A549 treated with ZK216348 at 1 μM for 4 hours (cell line): Measurements from ENCODE around the gene SH3BP5. TPM values are rescaled to one million over a fixed set of nuclear protein-coding genes. Genes with fewer than 3 reads are reported as not detected.

ENCODE experiments used
- total RNA-seq: library from RNA; stranded (reverse); fragments of 200-300 nt; extraction: Qiagen RNA extraction; gene quantifications from 5 replicates; pipeline ENCODE4 v1.2.3, GENCODE V29; 2022; ENCODE audit warnings: low read depth

The SH3BP5 gene, protein sequence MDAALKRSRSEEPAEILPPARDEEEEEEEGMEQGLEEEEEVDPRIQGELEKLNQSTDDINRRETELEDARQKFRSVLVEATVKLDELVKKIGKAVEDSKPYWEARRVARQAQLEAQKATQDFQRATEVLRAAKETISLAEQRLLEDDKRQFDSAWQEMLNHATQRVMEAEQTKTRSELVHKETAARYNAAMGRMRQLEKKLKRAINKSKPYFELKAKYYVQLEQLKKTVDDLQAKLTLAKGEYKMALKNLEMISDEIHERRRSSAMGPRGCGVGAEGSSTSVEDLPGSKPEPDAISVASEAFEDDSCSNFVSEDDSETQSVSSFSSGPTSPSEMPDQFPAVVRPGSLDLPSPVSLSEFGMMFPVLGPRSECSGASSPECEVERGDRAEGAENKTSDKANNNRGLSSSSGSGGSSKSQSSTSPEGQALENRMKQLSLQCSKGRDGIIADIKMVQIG
- total RNA-seq, result 18.4 to 19.5 TPM (median 18.6 TPM) in 5 replicates

DNA sequence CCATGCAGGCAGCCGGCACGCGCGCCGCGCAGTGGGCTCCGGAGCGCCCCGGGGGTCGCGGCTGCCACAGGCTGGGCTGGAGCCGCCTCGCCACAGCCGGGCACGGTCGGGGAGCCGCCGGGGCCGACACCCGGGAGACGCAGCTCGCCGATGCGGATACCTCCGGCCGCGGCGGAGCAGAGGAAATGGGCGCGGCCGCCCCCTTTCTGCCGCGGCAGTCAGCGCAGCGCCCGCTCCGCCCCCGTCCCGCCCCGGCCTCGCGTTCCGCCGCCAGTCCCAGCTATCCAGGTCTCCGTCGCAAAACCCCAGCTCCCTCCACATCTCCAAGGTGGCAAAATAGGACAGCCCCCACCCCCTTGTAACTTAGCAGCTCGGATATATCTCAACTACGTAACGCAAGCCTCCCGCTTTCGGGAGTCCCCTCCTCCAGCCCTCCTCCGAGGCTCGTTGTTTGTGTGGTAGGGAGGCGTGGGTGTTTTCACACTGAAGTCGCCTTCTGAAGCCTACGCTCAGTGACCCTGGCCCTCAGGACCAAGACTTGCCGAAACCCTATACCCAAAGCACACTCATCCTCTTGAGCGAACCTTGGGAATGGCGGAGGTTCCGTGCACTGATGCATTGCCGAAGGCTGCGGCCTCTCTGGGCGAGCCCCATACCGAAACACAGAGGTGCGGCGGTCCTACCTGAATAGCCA lies at the start of gene SH3BP5:
SH3BP5 (minus strand) TSS at position 182 of the 694 bp plus-strand sequence; CDS start at position 4, 178 bp downstream.

DNA sequence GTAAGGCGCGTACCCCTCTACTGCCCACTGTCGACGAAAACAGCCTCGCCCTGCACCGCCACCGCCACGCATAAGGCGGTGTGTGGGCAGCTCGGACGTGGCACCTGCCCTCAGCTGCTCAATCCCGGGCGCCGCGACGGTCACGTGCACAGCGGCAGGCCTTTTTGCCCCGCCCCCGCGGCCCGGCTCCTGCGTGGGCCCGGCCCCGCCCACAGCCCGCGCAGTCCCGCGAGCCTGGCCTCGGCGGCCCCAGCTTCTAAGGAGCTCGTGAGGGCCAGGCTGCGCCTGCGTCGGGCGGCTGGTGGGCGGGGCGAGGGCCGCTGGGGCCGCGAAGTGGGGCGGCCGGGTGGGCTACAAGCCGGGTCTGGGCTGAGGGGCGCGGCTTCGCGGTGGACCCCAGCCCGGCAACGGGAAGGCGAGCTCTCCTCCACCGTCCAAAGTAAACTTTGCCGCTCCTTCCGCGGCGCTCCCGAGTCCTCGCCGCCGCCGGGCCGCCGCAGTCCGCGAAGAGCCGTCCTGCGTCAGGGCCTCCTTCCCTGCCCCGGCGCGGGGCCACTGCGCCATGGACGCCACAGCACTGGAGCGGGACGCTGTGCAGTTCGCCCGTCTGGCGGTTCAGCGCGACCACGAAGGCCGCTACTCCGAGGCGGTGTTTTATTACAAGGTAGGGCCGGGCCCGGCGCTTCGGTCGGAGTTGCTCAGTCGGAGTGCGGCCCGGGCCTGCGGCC lies 126.3 kb downstream of the SH3BP5 start, which contains the start of gene CAPN7:
CAPN7 (plus strand) TSS at position 313 of the 728 bp plus-strand sequence; CDS start at position 563, 250 bp downstream.

Other genes with a start within 250 kb of the SH3BP5 start
- gene RBSN, start 233.4 kb downstream of the SH3BP5 start, total RNA-seq, result 8.0 to 11.1 TPM (median 9.5 TPM) in 5 replicates
- 17.5 to 29.2 TPM (median 23.6 TPM) in 5 replicates for gene CAPN7, start 126.3 kb downstream of the SH3BP5 start, total RNA-seq
- 23.9 to 30.7 TPM (median 27.7 TPM) in 5 replicates for gene METTL6, start 95.0 kb upstream of the SH3BP5 start, total RNA-seq
- 12.6 to 18.3 TPM (median 15.5 TPM) in 5 replicates for gene EAF1, start 95.0 kb upstream of the SH3BP5 start, total RNA-seq
- 0.19 to 0.80 TPM (median 0.21 TPM) in 5 replicates for gene COLQ, start 189.1 kb upstream of the SH3BP5 start, total RNA-seq